K562 (cell line): ENCODE data around the gene PDE6C. TPM values are rescaled to one million over a fixed set of nuclear protein-coding genes. Genes with fewer than 3 reads are reported as not detected.

Experiments used
- ATAC-seq: fragments of 200-7000 bp; cut with Tn5 transposase; 3 replicates; pipeline ENCODE4 v1.9.1; 2020; ENCODE audit warnings: moderate library complexity
- BruUV-seq: library from RNA; stranded (reverse); fragments of 400-500 nt; replicated peaks from 2 replicates; lab custom pipeline; 2021; lab: Mats Ljungman, UMichigan
- CTCF ChIA-PET: fragments of 300-600 bp; formaldehyde crosslinking; extraction: SDS; loops from one replicate; lab custom pipeline; 2021; ENCODE audit warnings: low intra/inter-chr PET ratio; lab: Yijun Ruan, JAX
- POLR2A ChIA-PET: fragments of 300-600, 350-650 bp; sonication (Branson Sonifier 250); formaldehyde crosslinking; extraction: SDS; loops from one replicate; lab custom pipeline; 2021; ENCODE audit warnings: antibody characterized with exemption, inconsistent platforms; lab: Yijun Ruan, JAX
- DNase-seq, 4 experiments: peaks; one replicate each; pipeline versions ENCODE4 v3.0.0 to v3.0.0-alpha.2; 2011 to 2018; ENCODE audit warnings: low spot score in 3 of 4, mixed read lengths in 3 of 4; ENCODE audit errors: extremely low read depth in 1 of 4
- FAIRE-seq: peaks from 2 replicates; lab custom pipeline; 2011; peaks lifted over from hg19 to GRCh38; lab: Jason Lieb, UNC
- H2AFZ ChIP-seq: 2 replicates; pipeline ENCODE4 v1.6.0; 2011; ENCODE audit warnings: low read depth, low read length, control low read depth, inconsistent platforms
- H3K27ac ChIP-seq: fragments of 200-600 bp; 3 replicates; pipeline ENCODE4 v1.8.0; 2011; ENCODE audit warnings: low read depth, mild to moderate bottlenecking, control low read depth, inconsistent platforms, low read length, moderate library complexity, mixed read lengths; ENCODE audit errors: extremely low read depth
- H3K27me3 ChIP-seq, 2 experiments: fragments of 300-600 bp in 1 of 2; 2 replicates in 1 of 2; 3 replicates in 1 of 2; pipeline versions ENCODE4 v1.6.0 to v1.8.0; 2011; ENCODE audit warnings: inconsistent platforms in 2 of 2, low read length in 2 of 2, mild to moderate bottlenecking in 1 of 2, mixed read lengths in 1 of 2, moderate library complexity in 1 of 2; ENCODE audit not compliant: control insufficient read depth in 2 of 2, insufficient read depth in 2 of 2
- H3K36me3 ChIP-seq: fragments of 300-600 bp; 3 replicates; pipeline ENCODE4 v1.8.0; 2011; ENCODE audit warnings: mild to moderate bottlenecking, low read length, inconsistent platforms; ENCODE audit not compliant: control insufficient read depth, insufficient read depth
- H3K4me1 ChIP-seq, 2 experiments: fragments of 200-600 bp in 1 of 2; replicated peaks in 1 of 2; 2 replicates in 1 of 2; 3 replicates in 1 of 2; pipeline versions ENCODE4 v1.5.1 to v1.8.0; 2011; ENCODE audit warnings: inconsistent platforms in 2 of 2, low read length in 2 of 2, mild to moderate bottlenecking in 1 of 2, mixed read lengths in 1 of 2, moderate library complexity in 1 of 2; ENCODE audit not compliant: control insufficient read depth in 2 of 2, insufficient read depth in 2 of 2
- H3K4me2 ChIP-seq: 2 replicates; pipeline ENCODE4 v1.6.1; 2011; ENCODE audit warnings: low read length, control low read depth, inconsistent platforms, mixed read lengths; ENCODE audit not compliant: insufficient read depth
- H3K4me3 ChIP-seq: fragments of 200-600 bp; sonication (generic), shearing (Covaris generic); 2 replicates; pipeline ENCODE4 v1.5.1; 2016; ENCODE audit warnings: control low read depth, inconsistent platforms
- H3K79me2 ChIP-seq: fragments of 200-600 bp; 3 replicates; pipeline ENCODE4 v1.8.0; 2011; ENCODE audit warnings: low read length, inconsistent platforms; ENCODE audit not compliant: control insufficient read depth, insufficient read depth
- H3K9ac ChIP-seq, 2 experiments: 2 replicates each; pipeline versions ENCODE4 v1.6.0 to v1.6.1; 2011; ENCODE audit warnings: low read depth in 2 of 2, low read length in 2 of 2, control low read depth in 1 of 2, inconsistent platforms in 1 of 2, mild to moderate bottlenecking in 1 of 2, mixed read lengths in 1 of 2; ENCODE audit not compliant: insufficient read depth in 1 of 2
- H3K9me1 ChIP-seq: one replicate; pipeline ENCODE4 v1.6.0; 2011; ENCODE audit warnings: inconsistent platforms, mild to moderate bottlenecking, low read length, moderate library complexity; ENCODE audit not compliant: control insufficient read depth, insufficient read depth
- H3K9me3 ChIP-seq: replicated peaks from 2 replicates; pipeline ENCODE4 v1.5.1; 2011; ENCODE audit warnings: low read depth, low read length, inconsistent platforms; ENCODE audit not compliant: control insufficient read depth, insufficient read depth
- H4K20me1 ChIP-seq: replicated peaks from 2 replicates; pipeline ENCODE4 v1.6.1; 2011; ENCODE audit warnings: low read length, inconsistent platforms, mixed read lengths; ENCODE audit not compliant: control insufficient read depth, insufficient read depth
- ARID2 ChIP-seq: fragments of 450-650 bp; IDR thresholded peaks from 2 replicates; pipeline ENCODE4 v1.6.1; 2017; ENCODE audit warnings: antibody characterized with exemption, mild to moderate bottlenecking
- CEBPG ChIP-seq, 3 experiments: fragments of 200-800 bp in 1 of 3; sonication (Bioruptor generic) in 1 of 3; sonication (generic) in 1 of 3; formaldehyde crosslinking in 1 of 3; IDR thresholded peaks in 2 of 3; conservative IDR thresholded peaks in 1 of 3; 2 replicates each; pipeline versions ENCODE4 v1.6.1 to v1.8.0; 2016 to 2022; ENCODE audit warnings: missing compliant biosample characterization in 2 of 3, missing genetic modification characterization in 2 of 3, mild to moderate bottlenecking in 1 of 3, missing genetic modification reagents in 1 of 3
- DPF2 ChIP-seq: fragments of 450-650 bp; IDR thresholded peaks from 2 replicates; pipeline ENCODE4 v1.6.1; 2016
- JUND ChIP-seq, 2 experiments: IDR thresholded peaks; 2 replicates in 1 of 2; 3 replicates in 1 of 2; pipeline ENCODE4 v1.6.1; 2011; ENCODE audit warnings: borderline replicate concordance in 2 of 2, low read depth in 2 of 2, low read length in 2 of 2, improper control_type of control experiment in 1 of 2, missing biosample characterization in 1 of 2, missing genetic modification characterization in 1 of 2, missing genetic modification reagents in 1 of 2
- NFXL1 ChIP-seq: fragments of 450-650 bp; formaldehyde crosslinking; IDR thresholded peaks from 2 replicates; pipeline ENCODE4 v1.4.0; 2021; ENCODE audit warnings: mild to moderate bottlenecking
- NFYB ChIP-seq: IDR thresholded peaks from 2 replicates; pipeline ENCODE4 v1.6.1; 2011; ENCODE audit warnings: mild to moderate bottlenecking, moderate library complexity; ENCODE audit not compliant: insufficient read length; ENCODE audit errors: extremely low read depth
- TCFL5 ChIP-seq: fragments of 250-450 bp; sonication (Bioruptor Pico); conservative IDR thresholded peaks from 2 replicates; pipeline ENCODE4 v1.6.1; 2021; ENCODE audit warnings: mild to moderate bottlenecking, moderate library complexity, matching md5 sums
- TOE1 ChIP-seq, 2 experiments: fragments of 450-650 bp in 1 of 2; sonication (generic) in 1 of 2; formaldehyde crosslinking in 1 of 2; IDR thresholded peaks; 2 replicates each; pipeline versions ENCODE4 v1.7.1 to v1.8.0; 2016 to 2022; ENCODE audit warnings: borderline replicate concordance in 2 of 2, mild to moderate bottlenecking in 2 of 2, antibody characterized with exemption in 1 of 2, inconsistent platforms in 1 of 2, low read depth in 1 of 2, missing genetic modification reagents in 1 of 2, moderate library complexity in 1 of 2
- ZNF232 ChIP-seq: sonication (generic); formaldehyde crosslinking; IDR thresholded peaks from 2 replicates; pipeline ENCODE4 v1.8.0; 2022; ENCODE audit warnings: mild to moderate bottlenecking, missing genetic modification reagents
- ZNF316 ChIP-seq: fragments of 450-650 bp; IDR thresholded peaks from 2 replicates; pipeline ENCODE4 v1.6.1; 2016
- WGBS: fragments of 100-300 bp; shearing (Covaris generic); methylation state at CpG from one replicate; pipeline ENCODE4 v1.1.6; 2016; ENCODE audit warnings: low coverage, mixed read lengths; ENCODE audit not compliant: insufficient coverage; ENCODE audit errors: missing lambda C conversion rate; 5-methylcytosine and 5-hydroxymethylcytosine counted together
- in situ Hi-C: fragments of 300-500 bp; cut with MboI; formaldehyde crosslinking; loops from 4 replicates; pipeline ENCODE4 v1.15.0; 2018; ENCODE audit warnings: inconsistent platforms, mixed read lengths
- intact Hi-C: fragments of 100-400 bp; cut with micrococcal nuclease; formaldehyde crosslinking; loops from 2 replicates; pipeline ENCODE4 v1.14.2; 2022
- polyA plus RNA-seq, 8 experiments: library from polyadenylated mRNA; depleted of rRNA in 4 of 8; stranded (reverse) in 5 of 8; unstranded in 3 of 8; fragments of >200 nt; fragmentation: Nextera tagmentation in 2 of 8; fragmentation: Illumina TruSeq in 1 of 8; extraction: Ambion mirVana in 2 of 8; extraction: Trizol in 1 of 8; gene quantifications; 2 replicates each; pipeline versions ENCODE4 v1.2.1 to v1.2.3, GENCODE V29; 2011 to 2014; ENCODE audit warnings: inconsistent platforms in 1 of 8, missing spikeins in 1 of 8
- total RNA-seq, 7 experiments: library from RNA; depleted of rRNA in 6 of 7; stranded (reverse); fragments of >200 nt in 6 of 7; fragmentation: Illumina TruSeq in 2 of 7; extraction: Trizol in 2 of 7; gene quantifications; 2 replicates each; pipeline versions ENCODE4 v1.2.1 to v1.2.3, GENCODE V29; 2011 to 2021; ENCODE audit warnings: low replicate concordance in 1 of 7
- TF ChIP-seq, protein P1 (sequence below): fragments of 450-650 bp; IDR thresholded peaks from 2 replicates; pipeline ENCODE4 v1.6.1; 2016; ENCODE audit warnings: antibody characterized with exemption
- TF ChIP-seq, protein P2 (sequence below): sonication (generic); formaldehyde crosslinking; IDR thresholded peaks from 2 replicates; pipeline ENCODE4 v1.8.1; 2022; ENCODE audit warnings: missing genetic modification reagents
- TF ChIP-seq, protein P3 (sequence below): fragments of 450-650 bp; formaldehyde crosslinking; IDR thresholded peaks from 2 replicates; pipeline ENCODE4 v1.4.0; 2022; ENCODE audit warnings: missing genetic modification characterization
- TF ChIP-seq, protein P4 (sequence below): fragments of 200-800 bp; sonication (Bioruptor generic); IDR thresholded peaks from 2 replicates; pipeline ENCODE4 v1.6.1; 2017; ENCODE audit warnings: missing genetic modification characterization, missing compliant biosample characterization

The PDE6C gene
- total and polyA plus RNA-seq, 9 of the 15 experiments (the other 6 are each of a cell fraction or from before 2014, with no cell fraction given): not detected

DNA sequence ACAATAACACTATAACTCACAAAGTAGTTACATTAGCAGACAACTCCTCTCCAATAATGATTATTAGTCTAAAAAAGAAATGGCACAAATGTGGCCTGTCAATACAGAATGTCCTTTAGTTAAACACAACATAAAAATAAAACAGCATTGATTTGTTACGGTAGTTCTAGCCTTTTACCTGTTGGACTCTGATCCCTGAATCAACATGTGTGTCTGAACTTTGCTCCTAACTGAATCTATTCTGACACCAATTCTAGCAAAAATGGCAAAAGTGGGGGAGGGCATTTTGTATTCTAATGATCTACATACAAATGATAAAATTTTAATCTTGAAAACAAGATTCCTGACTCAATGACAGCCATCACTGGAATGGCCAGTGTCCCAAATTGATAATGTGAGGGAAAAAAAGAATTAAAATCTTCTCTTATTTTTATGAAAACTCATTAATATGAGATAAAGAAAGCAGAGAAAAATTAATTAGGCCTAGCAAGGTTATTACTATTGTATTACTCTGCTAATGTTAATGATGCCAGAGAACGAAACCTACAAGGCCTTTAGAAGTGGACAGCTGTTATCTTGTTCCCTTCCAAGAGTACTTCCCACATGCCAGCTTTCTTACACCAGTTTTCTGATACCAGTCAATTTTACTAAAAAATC, 59.8 kb downstream of the PDE6C start (continued):
- TF ChIP-seq, protein P1, sequence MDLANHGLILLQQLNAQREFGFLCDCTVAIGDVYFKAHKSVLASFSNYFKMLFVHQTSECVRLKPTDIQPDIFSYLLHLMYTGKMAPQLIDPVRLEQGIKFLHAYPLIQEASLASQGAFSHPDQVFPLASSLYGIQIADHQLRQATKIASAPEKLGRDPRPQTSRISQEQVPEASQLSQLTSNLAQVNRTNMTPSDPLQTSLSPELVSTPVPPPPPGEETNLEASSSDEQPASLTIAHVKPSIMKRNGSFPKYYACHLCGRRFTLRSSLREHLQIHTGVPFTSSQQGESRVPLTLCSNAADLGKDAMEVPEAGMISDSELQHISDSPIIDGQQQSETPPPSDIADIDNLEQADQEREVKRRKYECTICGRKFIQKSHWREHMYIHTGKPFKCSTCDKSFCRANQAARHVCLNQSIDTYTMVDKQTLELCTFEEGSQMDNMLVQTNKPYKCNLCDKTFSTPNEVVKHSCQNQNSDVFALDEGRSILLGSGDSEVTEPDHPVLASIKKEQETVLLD: no peak
- no peak for TF ChIP-seq TOE1 (IDR thresholded peaks at IDR 0.05; ENCODE audit: borderline replicate concordance)
- TF ChIP-seq TOE1 (CRISPR knock-in tag; IDR thresholded peaks at IDR 0.05; ENCODE audit: borderline replicate concordance, low read depth): no peak
- no peak for TF ChIP-seq TCFL5 (CRISPR knock-in tag)
- TF ChIP-seq NFXL1 (CRISPR knock-in tag): no peak
- TF ChIP-seq ARID2: no peak
- TF ChIP-seq NFYB: no peak
- TF ChIP-seq ZNF232: no peak

DNA sequence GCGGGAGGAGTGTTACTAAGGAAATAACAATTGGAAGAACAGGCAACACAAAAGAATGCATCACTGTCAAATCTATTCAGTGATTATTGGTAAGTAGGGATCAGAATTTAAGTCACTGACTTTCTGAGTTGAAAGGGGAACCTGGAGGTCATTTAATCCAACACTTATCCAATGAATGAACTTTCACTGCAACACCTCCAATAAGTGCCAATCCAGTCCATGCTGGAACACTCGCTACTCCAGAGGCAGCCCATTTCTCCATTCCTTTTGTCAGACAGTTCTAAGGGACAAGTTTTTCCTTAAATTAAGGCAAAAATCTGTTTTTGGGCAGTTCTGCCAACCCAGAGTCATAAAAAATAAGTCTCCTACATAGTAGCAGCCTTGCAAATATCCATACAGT, 60.6 kb downstream of the PDE6C start:
- Histone ChIP-seq H3K4me3 (no peak overlapping the region), H4K20me1 (no peaks in the 10 kb centered on the region), H3K27ac (no peak overlapping the region), H3K36me3 (peaks cover 21% of the 10 kb centered on the region), H2AFZ (no peak overlapping the region), H3K9ac (no peak overlapping the region), H3K27me3 (no peaks in the 10 kb centered on the region), H3K79me2 (no peaks in the 10 kb centered on the region), H3K4me1 (no peaks in the 10 kb centered on the region), H3K9me3 (no peaks in the 10 kb centered on the region), H3K4me2 (no peak overlapping the region), H3K9me1 (no peaks in the 10 kb centered on the region)
- ChIA-PET CTCF (no interaction called here), POLR2A (no interaction called here)
- no peak for ATAC-seq
- in situ Hi-C loops (no loop called here), intact Hi-C loops (loop anchor here (10.0 kb wide), 1 partner anchor 298 kb away; no protein-coding TSS in a partner anchor)
- FAIRE-seq: no peak
- no TSS peak for BruUV-seq
- DNase-seq: no peak
- WGBS: 81% methylated on average over 2 of the region's 2 CpGs
- TF ChIP-seq JUND (IDR thresholded peaks at IDR 0.05; ENCODE audit: borderline replicate concordance, low read depth, low read length) (no peak), JUND (tag; IDR thresholded peaks at IDR 0.05; ENCODE audit: borderline replicate concordance, low read depth, low read length) (no peak), DPF2 (no peak), CEBPG (CRISPR knock-in tag; IDR thresholded peaks at IDR 0.05) (no peak), CEBPG (tag; conservative IDR thresholded peaks at IDR 0.05 in 1 of 2, IDR thresholded peaks at IDR 0.05 in 1 of 2) (no peak), ZNF316 (no peak)
- TF ChIP-seq, protein P2, sequence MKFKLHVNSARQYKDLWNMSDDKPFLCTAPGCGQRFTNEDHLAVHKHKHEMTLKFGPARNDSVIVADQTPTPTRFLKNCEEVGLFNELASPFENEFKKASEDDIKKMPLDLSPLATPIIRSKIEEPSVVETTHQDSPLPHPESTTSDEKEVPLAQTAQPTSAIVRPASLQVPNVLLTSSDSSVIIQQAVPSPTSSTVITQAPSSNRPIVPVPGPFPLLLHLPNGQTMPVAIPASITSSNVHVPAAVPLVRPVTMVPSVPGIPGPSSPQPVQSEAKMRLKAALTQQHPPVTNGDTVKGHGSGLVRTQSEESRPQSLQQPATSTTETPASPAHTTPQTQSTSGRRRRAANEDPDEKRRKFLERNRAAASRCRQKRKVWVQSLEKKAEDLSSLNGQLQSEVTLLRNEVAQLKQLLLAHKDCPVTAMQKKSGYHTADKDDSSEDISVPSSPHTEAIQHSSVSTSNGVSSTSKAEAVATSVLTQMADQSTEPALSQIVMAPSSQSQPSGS: no peak
- TF ChIP-seq, protein P3, sequence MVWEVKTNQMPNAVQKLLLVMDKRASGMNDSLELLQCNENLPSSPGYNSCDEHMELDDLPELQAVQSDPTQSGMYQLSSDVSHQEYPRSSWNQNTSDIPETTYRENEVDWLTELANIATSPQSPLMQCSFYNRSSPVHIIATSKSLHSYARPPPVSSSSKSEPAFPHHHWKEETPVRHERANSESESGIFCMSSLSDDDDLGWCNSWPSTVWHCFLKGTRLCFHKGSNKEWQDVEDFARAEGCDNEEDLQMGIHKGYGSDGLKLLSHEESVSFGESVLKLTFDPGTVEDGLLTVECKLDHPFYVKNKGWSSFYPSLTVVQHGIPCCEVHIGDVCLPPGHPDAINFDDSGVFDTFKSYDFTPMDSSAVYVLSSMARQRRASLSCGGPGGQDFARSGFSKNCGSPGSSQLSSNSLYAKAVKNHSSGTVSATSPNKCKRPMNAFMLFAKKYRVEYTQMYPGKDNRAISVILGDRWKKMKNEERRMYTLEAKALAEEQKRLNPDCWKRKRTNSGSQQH (CRISPR knock-in tag): no peak
- TF ChIP-seq, protein P4, sequence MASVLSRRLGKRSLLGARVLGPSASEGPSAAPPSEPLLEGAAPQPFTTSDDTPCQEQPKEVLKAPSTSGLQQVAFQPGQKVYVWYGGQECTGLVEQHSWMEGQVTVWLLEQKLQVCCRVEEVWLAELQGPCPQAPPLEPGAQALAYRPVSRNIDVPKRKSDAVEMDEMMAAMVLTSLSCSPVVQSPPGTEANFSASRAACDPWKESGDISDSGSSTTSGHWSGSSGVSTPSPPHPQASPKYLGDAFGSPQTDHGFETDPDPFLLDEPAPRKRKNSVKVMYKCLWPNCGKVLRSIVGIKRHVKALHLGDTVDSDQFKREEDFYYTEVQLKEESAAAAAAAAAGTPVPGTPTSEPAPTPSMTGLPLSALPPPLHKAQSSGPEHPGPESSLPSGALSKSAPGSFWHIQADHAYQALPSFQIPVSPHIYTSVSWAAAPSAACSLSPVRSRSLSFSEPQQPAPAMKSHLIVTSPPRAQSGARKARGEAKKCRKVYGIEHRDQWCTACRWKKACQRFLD: no peak
